ENCODE results near the gene LPCAT1. TPM values are rescaled to one million over a fixed set of nuclear protein-coding genes. Genes with fewer than 3 reads are reported as not detected.
"Not testable (repeated sequence)": the region's sequence is repeated elsewhere in the genome, so short reads cannot be mapped to it uniquely, and the experiment has no call there.

The LPCAT1 gene
- total and polyA plus RNA-seq, 2 experiments from 2014 or later = 22.2 to 48.4 TPM

DNA sequence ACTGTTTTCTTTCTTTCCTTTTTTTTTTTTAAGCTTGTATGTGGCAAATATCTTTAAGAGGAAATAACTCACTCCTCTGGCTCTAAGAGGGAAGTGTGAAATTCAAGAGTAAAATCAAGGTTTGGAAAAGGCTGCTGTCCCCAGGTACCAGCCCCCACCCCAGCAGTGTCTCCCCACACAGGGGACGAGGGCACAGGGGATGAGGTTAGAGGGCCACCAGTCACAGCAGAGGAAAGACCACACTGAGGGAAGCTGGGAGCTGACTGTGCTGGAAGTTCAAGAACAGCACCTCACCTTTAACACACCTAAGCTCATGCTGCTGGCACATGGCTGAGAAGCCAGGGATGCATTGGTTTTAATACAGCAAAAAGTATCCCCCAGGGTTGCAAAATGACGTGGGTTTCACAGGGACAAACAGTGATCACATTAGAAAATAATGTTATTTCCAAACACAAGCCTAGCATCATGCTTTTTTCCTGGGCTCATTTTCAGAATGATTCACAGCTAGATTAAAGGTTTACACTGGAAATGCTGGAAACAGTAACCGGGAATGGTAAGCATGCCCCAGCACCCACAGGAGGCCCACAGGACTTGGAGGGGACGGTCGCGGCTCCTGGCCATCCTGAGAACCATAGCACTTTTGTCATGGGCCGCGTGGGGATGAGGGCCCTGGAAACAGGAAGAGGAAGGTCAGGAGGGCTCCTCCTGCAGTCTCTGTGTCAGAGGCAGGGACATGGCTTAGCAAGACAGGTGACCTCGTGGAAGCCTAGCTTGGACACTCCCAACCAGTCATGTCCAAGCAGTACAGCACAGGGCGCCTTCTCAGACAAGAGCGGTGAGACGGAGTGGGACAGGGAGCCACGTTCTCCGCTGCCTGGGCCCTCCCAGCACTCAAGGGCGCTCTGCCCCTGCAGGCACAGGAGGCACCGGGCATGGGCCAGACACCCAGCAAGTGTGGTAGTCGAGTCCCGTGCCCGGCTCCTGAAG lies 6.9 kb downstream of the LPCAT1 start:
- no peak overlapping the region for H3K4me3 ChIP-seq
- no peak overlapping the region for H2AFZ ChIP-seq
- 61 to 64% methylated on average over 19 of the region's 19 CpGs for WGBS, 2 experiments (ENCODE audit: low coverage in 1 of 2, low lambda C conversion rate in 2 of 2, missing lambda C conversion rate in 2 of 2)
- H3K4me2 ChIP-seq (ENCODE audit: unreplicated experiment) = peak overlapping the region; percentile 52
- no peaks in the 10 kb centered on the region for H3K27me3 ChIP-seq (replicated peaks; ENCODE audit: insufficient read depth)
- H3K9me2 ChIP-seq (ENCODE audit: insufficient read depth) = no peaks in the 10 kb centered on the region
- in situ Hi-C loops (cut with MboI) = no loop called here
- H3K9ac ChIP-seq = peak overlapping the region; percentile 80
- peaks cover 6% of the 10 kb centered on the region; the same call in 1 of the 2 replicates for H3K36me3 ChIP-seq (ENCODE audit: low read depth)
- peaks cover 5% of the 10 kb centered on the region for H3F3A ChIP-seq (ENCODE audit: insufficient read depth)
- H4K20me1 ChIP-seq (ENCODE audit: insufficient read depth) = peaks cover 3% of the 10 kb centered on the region; the same call in 1 of the 2 replicates
- H3K9me3 ChIP-seq (ENCODE audit: low read depth) = no peaks in the 10 kb centered on the region
- H3K27ac ChIP-seq = peak overlapping the region; percentile 97
- peaks cover 25% of the 10 kb centered on the region for H3K4me1 ChIP-seq (ENCODE audit: insufficient read depth)
- H3K79me2 ChIP-seq (ENCODE audit: insufficient read depth) = peaks cover 93% of the 10 kb centered on the region
- TF ChIP-seq EZH2phosphoT487 (IDR thresholded peaks at IDR 0.05; ENCODE audit: insufficient read depth, low read depth) (no peak), EZH2 (IDR thresholded peaks at IDR 0.05; ENCODE audit: insufficient read depth, poor library complexity, severe bottlenecking) (no peak)
- DNase-seq = peak; percentile 90

DNA sequence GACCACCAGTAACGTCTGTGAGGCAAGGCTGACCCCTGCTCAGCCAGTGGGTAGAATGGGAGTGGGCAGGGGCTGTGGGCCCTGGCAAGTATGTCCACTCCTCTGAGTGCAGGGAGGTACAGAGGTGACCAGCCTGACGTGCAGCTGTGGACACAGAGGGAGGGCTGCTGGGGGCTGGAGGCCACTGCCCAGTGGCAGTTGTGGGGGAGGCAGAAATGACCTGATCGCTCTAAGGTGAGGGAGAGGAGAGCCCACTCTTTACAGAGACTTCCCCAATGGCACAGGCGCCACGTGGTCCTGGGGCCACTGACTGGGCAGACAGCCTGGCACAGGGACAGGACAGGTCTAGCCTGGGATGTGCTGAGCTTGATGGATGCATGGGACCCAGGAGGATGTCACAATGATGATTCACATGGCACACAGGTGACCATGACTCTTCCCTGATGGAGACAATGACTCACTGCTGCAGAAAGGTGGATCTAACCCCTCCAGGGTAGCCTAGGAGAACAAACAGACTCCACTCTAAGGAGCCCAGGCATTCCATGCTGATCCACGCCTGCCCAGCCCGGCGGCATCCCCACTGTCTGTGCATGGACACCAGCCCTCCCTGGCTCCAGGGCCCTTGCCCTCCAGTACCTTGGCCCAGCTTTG lies 7.7 kb downstream of the LPCAT1 start:
- H4K20me1 ChIP-seq (ENCODE audit: insufficient read depth) = peaks cover 7% of the 10 kb centered on the region
- H3K9me3 ChIP-seq (ENCODE audit: low read depth) = no peaks in the 10 kb centered on the region
- no peak overlapping the region for H2AFZ ChIP-seq
- H3F3A ChIP-seq (ENCODE audit: insufficient read depth) = peaks cover 2% of the 10 kb centered on the region
- no peak overlapping the region for H3K4me3 ChIP-seq
- peak; percentile 63 for DNase-seq
- no peaks in the 10 kb centered on the region for H3K27me3 ChIP-seq (replicated peaks; ENCODE audit: insufficient read depth)
- H3K4me1 ChIP-seq (ENCODE audit: insufficient read depth) = peaks cover 25% of the 10 kb centered on the region
- in situ Hi-C loops (cut with MboI) = no loop called here
- H3K9me2 ChIP-seq (ENCODE audit: insufficient read depth) = no peaks in the 10 kb centered on the region
- H3K27ac ChIP-seq = peak overlapping the region; percentile 97
- H3K36me3 ChIP-seq (ENCODE audit: low read depth) = peaks cover 6% of the 10 kb centered on the region; the same call in 1 of the 2 replicates
- no peak for TF ChIP-seq EZH2 (IDR thresholded peaks at IDR 0.05; ENCODE audit: insufficient read depth, poor library complexity, severe bottlenecking)
- TF ChIP-seq EZH2phosphoT487 (IDR thresholded peaks at IDR 0.05; ENCODE audit: insufficient read depth, low read depth) = no peak
- H3K4me2 ChIP-seq (ENCODE audit: unreplicated experiment) = no peak overlapping the region
- 87 to 92% methylated on average over 8 of the region's 8 CpGs for WGBS, 2 experiments (ENCODE audit: low coverage in 1 of 2, low lambda C conversion rate in 2 of 2, missing lambda C conversion rate in 2 of 2)
- H3K9ac ChIP-seq = peak overlapping the region; percentile 80
- H3K79me2 ChIP-seq (ENCODE audit: insufficient read depth) = peaks cover 93% of the 10 kb centered on the region

DNA sequence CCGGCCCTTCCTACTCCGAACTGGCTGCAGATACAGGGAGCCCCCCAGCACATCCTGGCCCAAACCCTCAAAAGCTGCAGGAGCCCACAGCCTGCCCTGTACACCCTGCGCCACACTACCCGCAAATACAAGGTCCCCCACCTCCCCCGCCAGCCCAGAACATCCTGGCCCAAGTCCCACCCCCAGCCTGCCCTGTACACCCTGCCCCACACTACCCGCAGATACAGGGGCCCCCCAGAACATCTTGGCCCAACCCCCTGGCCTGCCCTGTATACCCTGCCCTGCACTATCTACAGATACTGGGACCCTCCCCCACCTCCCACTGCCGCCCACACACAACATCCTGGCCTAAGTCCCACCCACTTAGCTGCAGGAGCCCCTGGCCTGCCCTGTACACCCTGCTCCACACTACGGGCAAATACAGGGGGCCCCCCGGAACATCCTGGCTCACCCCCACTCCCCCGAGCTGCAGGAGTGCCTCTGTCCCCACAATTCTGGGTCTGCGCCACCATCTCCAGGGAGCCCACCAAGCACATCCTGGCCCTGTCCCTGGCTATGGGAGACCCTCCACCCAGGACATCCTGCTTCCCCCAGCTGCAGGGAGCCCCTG lies 8.3 kb downstream of the LPCAT1 start:
- DNase-seq = no peak
- Histone ChIP-seq H3K9me2 (ENCODE audit: insufficient read depth) (no peaks in the 10 kb centered on the region), H3K4me3 (no peak overlapping the region), H3K4me1 (ENCODE audit: insufficient read depth) (peaks cover 25% of the 10 kb centered on the region), H3F3A (ENCODE audit: insufficient read depth) (no peaks in the 10 kb centered on the region; the same call in none of the 2 replicates), H3K36me3 (ENCODE audit: low read depth) (peaks cover 6% of the 10 kb centered on the region; the same call in 1 of the 2 replicates), H3K27ac (peak overlapping the region; percentile 97; the same call in 1 of the 2 replicates), H3K27me3 (replicated peaks; ENCODE audit: insufficient read depth) (no peaks in the 10 kb centered on the region), H4K20me1 (ENCODE audit: insufficient read depth) (peaks cover 7% of the 10 kb centered on the region), H2AFZ (no peak overlapping the region), H3K4me2 (ENCODE audit: unreplicated experiment) (no peak overlapping the region), H3K9ac (peak overlapping the region; percentile 80; the same call in 1 of the 2 replicates), H3K9me3 (ENCODE audit: low read depth) (no peaks in the 10 kb centered on the region), H3K79me2 (ENCODE audit: insufficient read depth) (peaks cover 94% of the 10 kb centered on the region)
- TF ChIP-seq EZH2phosphoT487 (IDR thresholded peaks at IDR 0.05; ENCODE audit: insufficient read depth, low read depth) = no peak
- no peak for TF ChIP-seq EZH2 (IDR thresholded peaks at IDR 0.05; ENCODE audit: insufficient read depth, poor library complexity, severe bottlenecking)
- in situ Hi-C loops (cut with MboI) = no loop called here
- WGBS, 2 experiments (ENCODE audit: low coverage in 1 of 2, low lambda C conversion rate in 2 of 2, missing lambda C conversion rate in 2 of 2) = 86% methylated on average over 8 to 11 of the region's 11 CpGs

DNA sequence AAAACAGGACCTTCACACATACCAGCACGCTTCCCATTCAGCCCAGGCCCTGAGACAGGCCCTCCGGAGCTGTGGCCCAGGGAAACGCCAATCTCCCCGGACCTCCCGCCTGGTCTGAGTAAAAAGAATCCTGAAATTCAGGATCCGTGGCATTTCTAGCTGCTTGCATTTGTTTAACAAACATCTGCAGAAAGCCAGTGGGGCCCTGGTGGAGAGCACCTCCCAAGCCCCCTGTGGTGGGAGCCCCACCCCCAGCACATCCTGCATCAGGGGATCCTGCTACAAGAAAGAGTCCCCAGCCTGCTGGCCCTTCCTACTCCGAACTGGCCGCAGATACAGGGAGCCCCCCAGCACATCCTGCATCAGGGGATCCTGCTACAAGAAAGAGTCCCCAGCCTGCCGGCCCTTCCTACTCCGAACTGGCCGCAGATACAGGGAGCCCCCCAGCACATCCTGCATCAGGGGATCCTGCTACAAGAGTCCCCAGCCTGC lies 8.9 kb downstream of the LPCAT1 start:
- H3K9me2 ChIP-seq (ENCODE audit: insufficient read depth); H4K20me1 ChIP-seq (ENCODE audit: insufficient read depth); in situ Hi-C loops (cut with MboI); H3K36me3 ChIP-seq (ENCODE audit: low read depth); H3F3A ChIP-seq (ENCODE audit: insufficient read depth); H3K27ac ChIP-seq; H2AFZ ChIP-seq; H3K4me2 ChIP-seq (ENCODE audit: unreplicated experiment); DNase-seq; H3K27me3 ChIP-seq (replicated peaks; ENCODE audit: insufficient read depth); H3K9ac ChIP-seq; H3K9me3 ChIP-seq (ENCODE audit: low read depth); H3K4me3 ChIP-seq: not testable (repeated sequence)
- peaks cover 25% of the 10 kb centered on the region for H3K4me1 ChIP-seq (ENCODE audit: insufficient read depth)
- peaks cover 94% of the 10 kb centered on the region for H3K79me2 ChIP-seq (ENCODE audit: insufficient read depth)
- 93 to 94% methylated on average over 9 to 11 of the region's 11 CpGs for whole genome bisulfite sequencing, 2 experiments (ENCODE audit: low coverage in 1 of 2, low lambda C conversion rate in 2 of 2, missing lambda C conversion rate in 2 of 2)
